HG02763 (cell line): ENCODE results near the gene RBM25.
"Not testable (repeated sequence)": the region's sequence is repeated elsewhere in the genome, so short reads cannot be mapped to it uniquely, and the experiment has no call there.

Experiments used
- ATAC-seq: cut with Tn5 transposase; IDR thresholded peaks from one replicate; pipeline ENCODE4 v1.9.1; 2021; ENCODE audit warnings: mild to moderate bottlenecking, moderate library complexity; ENCODE audit not compliant: unreplicated experiment

RBM25 gene

GRCh38 chr14:73058224-73058921 is at the start of gene RBM25:
Gene RBM25 (plus strand): TSS chr14:73058534. CDS start chr14:73071642, 13,108 bp downstream.
- ATAC-seq, result peak; percentile 98

- ATAC-seq, result not testable (repeated sequence)
Observed at GRCh38 chr14:73011189-73011588, 47.1 kb upstream of the RBM25 start.

- ATAC-seq, result no peak
Observed at GRCh38 chr14:73014105-73014504, 44.2 kb upstream of the RBM25 start.

DNA sequence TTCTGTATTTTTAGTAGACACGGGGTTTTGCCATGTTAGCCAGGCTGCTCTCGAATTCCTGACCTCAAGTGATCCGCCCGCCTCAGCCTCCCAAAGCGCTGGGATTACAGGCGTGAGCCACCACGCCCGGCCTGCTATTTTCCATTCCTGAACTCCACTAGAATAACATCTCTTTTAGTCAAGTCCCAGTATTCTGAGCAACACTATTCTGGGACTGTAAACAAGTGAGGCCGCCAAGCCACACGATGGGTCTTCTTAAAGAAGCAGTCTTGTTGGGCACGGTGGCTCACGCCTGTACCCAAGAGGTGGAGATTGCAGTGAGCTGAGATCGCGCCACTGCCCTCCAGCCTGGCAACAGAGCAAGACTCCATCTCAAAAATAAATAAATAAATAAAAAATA is 42.8 kb upstream of the RBM25 start:
- not testable (repeated sequence) for ATAC-seq

DNA sequence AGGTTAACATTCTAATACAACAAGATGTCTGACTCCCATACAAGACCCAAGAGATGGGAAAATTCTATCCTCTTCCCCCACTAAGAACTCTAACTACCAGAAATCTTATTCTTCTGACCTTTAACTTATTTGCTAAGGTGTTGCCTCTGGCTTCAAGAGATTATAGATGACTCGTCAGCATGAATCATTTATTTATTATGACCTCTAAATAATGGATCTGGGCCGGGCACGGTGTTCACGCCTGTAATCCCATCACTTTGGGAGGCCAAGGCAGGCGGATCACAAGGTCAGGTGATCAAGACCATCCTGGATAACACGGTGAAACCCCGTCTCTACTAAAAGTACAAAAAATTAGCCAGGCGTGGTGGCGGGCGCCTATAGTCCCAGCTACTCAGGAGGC is 42.3 kb upstream of the RBM25 start:
- ATAC-seq, result not testable (repeated sequence)

GRCh38 chr14:73022051-73022450 is 36.3 kb upstream of the RBM25 start:
- no peak for ATAC-seq

DNA sequence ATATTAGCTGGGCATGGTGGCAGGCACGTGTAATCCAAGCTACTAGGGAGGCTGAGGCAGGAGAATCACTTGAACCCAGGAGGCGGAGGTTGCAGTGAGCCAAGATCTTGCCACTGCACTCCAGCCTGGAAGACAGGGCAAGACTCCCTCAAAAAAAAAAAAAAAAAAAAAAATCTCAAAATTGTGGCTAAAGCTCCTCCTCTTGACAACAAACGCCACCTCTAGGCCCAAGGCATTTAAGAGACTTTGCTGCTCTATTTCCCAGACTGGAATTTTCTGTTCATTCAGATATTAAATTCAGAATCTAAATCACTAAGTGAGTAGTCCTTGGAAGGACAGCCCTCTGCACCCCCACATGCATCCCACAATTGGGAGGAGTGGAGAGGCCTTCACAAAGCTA is 32.8 kb upstream of the RBM25 start:
- ATAC-seq, result no peak

DNA sequence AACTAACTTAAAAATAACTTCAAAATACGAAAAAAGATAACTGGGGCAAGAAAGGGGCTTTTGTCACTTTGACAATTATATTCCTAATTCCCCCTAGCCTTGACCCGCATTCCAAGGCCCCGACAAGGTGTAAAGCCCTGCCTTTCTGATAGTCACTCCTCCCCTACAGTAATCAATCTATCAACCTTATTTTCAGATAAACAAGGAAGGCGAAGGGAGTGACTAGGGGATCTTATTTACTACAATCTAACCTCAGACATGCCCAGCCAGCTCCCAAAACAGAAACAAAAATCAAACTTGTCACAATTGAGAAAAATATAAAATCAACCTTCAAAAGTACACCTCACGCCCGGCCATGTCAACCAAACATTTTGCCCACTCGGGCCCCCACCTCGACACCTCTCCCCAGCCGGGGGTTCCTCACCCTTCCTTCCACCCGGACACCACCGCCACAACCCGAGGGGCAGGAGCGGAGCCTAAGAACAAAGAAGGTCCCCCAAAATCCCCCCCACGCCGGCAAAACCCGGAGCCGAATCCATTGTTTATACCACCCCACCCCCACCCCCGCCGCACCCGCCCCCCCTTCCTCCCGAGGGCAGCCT is 32.0 kb upstream of the RBM25 start:
- ATAC-seq, result no peak

- peak; percentile 98 for ATAC-seq
Observed at GRCh38 chr14:73026845-73027542, 31.3 kb upstream of the RBM25 start, which contains the start of gene ZFYVE1. Gene ZFYVE1 (minus strand): TSS chr14:73027106. CDS start chr14:73024508, 2,598 bp downstream.

DNA sequence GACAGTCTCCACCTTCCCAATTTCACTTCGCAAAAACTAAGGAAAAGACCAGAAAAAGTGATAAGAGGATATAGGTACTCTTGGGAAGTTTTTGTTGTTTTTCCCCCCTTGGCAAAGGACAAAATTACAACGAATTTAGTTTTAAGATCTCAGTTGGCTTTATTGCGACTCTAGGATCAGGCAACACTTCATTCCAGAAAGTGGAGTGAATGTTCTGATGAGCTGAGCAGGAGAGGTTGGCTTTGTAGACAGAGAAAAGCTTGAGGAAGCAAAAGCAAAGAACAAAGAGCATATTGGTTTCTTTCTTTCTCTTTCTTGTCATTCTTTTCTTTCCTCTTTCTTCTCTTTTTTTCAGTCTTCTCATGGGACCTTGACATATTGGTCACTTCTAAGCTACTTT is 30.8 kb upstream of the RBM25 start:
- ATAC-seq, result no peak

DNA sequence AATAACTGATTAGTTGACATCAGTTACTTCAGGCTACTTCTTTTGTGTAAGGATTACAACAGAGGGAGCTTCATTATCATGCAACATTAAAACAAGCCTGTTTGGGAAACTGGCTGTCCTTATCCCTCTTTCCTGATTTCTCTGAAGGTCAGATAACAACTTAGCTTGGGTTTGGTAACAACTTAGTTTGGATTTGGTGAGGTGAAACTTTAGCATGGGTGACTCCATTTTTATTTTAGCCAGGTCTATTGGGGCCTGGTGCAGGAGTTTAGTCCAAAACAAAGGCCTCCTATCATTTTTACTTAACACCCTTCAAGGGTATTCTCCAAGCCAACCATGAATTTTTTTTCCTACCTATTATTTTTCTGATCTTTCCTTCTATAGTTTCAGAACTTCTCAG is 30.4 kb upstream of the RBM25 start:
- no peak for ATAC-seq

GRCh38 chr14:73036706-73037450 is 21.5 kb upstream of the RBM25 start:
- not testable (repeated sequence) for ATAC-seq

GRCh38 chr14:73047808-73048207 is 10.5 kb upstream of the RBM25 start:
- no peak for ATAC-seq

GRCh38 chr14:73049428-73049827 is 8.9 kb upstream of the RBM25 start:
- no peak for ATAC-seq

DNA sequence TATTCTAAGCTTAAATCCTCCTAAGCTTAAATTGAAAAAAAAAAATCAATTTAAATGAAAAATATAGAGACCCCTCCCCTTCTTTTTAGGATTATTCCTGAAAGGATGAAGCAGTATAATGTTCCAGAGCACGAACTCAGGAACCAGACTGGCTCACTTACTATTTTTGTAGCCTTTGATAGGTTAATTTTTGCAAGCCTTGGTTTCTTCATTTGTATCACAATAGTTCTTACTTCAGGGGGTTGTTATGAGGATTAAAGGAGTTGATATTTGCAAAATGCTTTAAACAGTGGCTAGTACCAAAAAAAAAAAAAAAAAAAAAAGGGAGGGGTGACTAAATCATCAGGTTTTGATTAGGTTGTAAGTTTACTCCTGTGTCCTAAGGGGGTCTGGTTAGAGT is 3.1 kb upstream of the RBM25 start:
- no peak for ATAC-seq

- no peak for ATAC-seq
Observed at GRCh38 chr14:73057944-73058223, 450 bp upstream of the RBM25 start.

DNA sequence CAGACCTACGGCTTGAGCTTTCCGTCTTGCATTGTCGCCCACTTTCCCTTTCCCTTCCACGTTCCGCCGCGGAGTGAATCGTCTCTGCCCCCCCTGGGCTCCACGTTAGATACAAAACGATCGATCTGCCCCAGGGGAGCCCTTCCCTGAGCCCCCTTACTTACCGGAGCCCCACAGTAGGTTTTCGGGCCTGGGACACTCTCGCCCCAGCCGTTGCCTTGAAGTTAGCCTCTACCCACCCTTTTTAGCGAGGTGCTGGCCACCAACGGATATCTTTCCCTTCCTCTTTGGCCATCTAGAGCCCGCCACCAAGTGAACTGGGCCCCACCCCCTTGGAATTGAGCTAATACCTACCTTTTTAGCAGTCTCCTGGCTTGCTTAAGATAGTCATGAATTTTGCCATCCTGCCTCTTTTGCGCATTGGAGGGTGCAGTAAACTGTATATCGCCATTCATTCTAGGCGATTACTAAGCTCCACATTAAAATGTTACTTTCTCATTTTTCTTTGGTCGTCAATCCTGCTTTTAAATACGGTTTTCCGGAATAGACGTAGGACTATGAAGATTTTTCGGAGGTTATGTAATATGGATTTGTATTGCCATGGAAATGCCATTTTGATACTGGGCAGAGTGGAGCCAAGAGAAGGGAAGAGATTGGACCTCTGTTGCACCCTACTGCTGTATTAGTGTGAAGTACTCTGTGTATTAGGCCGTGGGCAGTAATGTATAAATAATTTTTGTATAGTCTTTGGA is 764 bp downstream of the RBM25 start:
- ATAC-seq, result no peak

DNA sequence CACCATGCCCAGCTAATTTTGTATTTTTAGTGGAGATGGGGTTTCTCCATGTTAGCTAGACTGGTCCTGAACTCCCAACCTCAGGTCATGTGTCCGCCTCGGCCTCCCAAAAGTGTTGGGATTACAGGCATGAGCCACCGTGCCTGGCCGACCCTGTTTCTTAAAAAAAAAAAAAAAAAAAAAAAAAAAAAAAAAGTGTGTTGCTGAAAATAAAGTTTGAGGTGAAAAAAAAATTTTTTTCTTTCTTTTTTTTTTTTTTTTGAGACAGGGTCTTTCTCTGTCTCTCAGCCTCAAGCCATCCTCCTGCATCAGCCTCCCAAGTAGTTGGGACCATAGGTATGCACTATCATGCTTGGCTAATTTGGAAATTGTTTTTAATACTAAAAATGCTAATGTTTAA is 11.3 kb downstream of the RBM25 start:
- ATAC-seq, result no peak

DNA sequence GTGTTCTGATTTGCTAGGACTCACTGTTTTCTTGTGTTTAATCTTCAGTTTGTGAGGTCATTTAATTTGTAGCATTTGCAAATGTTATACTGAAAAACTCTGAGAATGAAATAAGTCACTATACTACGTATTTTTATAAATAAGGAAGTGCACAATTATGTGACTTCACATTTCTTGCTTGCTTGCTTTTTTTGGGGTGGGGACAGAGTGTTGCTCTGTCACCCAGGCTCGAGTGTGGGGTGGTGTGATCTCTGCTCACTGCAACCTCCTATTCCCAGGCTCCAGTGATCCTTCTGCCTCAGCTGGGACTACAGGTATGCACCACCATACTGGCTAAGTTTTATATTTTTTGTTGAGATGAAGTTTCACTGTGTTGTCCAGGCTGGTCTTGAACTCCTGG is 32.7 kb downstream of the RBM25 start:
- no peak for ATAC-seq

- no peak for ATAC-seq
Observed at GRCh38 chr14:73097421-73097820, 39.1 kb downstream of the RBM25 start.

GRCh38 chr14:73100334-73100733 is 42.0 kb downstream of the RBM25 start:
- no peak for ATAC-seq
